DOHH2 (cell line): ENCODE results near the gene OR2S2.

Experiments
- CTCF ChIP-seq: fragments of 200-600 bp; sonication (generic); IDR thresholded peaks from one replicate; pipeline ENCODE4 v1.5.1; 2014; ENCODE audit warnings: antibody characterized with exemption, mild to moderate bottlenecking, low read depth, low read length; ENCODE audit not compliant: poor library complexity, severe bottlenecking
- EZH2phosphoT487 ChIP-seq: fragments of 200-600 bp; sonication (generic); IDR thresholded peaks from 2 replicates; pipeline ENCODE4 v1.6.1; 2017; ENCODE audit warnings: borderline replicate concordance, mild to moderate bottlenecking, antibody characterized with exemption, low read length, moderate library complexity, mixed read lengths

GRCh38 chr9:35919212-35920008 is 38.5 kb downstream of the OR2S2 start:
- no peak for TF ChIP-seq CTCF
- TF ChIP-seq EZH2phosphoT487 = no peak
